Esophagus (tissue), 2 donors: Measurements from ENCODE around the gene PRRC2B. TPM values are rescaled to one million over a fixed set of nuclear protein-coding genes. Genes with fewer than 3 reads are reported as not detected.

Experiments
- H3K27ac ChIP-seq, 2 donors: one replicate each; pipeline ENCODE4 v1.5.1; 2013; ENCODE audit warnings: low read depth in 2 of 2, mild to moderate bottlenecking in 2 of 2, inconsistent platforms in 1 of 2, low read length in 1 of 2, moderate library complexity in 1 of 2
- H3K27me3 ChIP-seq, 2 donors: one replicate each; pipeline ENCODE4 v1.6.1; 2013; ENCODE audit warnings: low read length in 2 of 2, control low read depth in 1 of 2, mild to moderate bottlenecking in 1 of 2; ENCODE audit not compliant: insufficient read depth in 2 of 2, control insufficient read depth in 1 of 2
- H3K36me3 ChIP-seq, 2 donors: one replicate each; pipeline ENCODE4 v1.6.1; 2013; ENCODE audit warnings: low read length in 1 of 2; ENCODE audit not compliant: control insufficient read depth in 2 of 2, insufficient read depth in 2 of 2
- H3K4me1 ChIP-seq, 2 donors: one replicate each; pipeline ENCODE4 v1.6.1; 2013; ENCODE audit warnings: low read length in 1 of 2; ENCODE audit not compliant: control insufficient read depth in 2 of 2, insufficient read depth in 2 of 2
- H3K4me3 ChIP-seq, 2 donors: one replicate each; pipeline ENCODE4 v1.5.1; 2013; ENCODE audit warnings: low read length in 2 of 2, mild to moderate bottlenecking in 2 of 2, low read depth in 1 of 2, moderate library complexity in 1 of 2
- H3K9me3 ChIP-seq, 2 donors: one replicate each; pipeline ENCODE4 v1.6.1; 2013; ENCODE audit warnings: mild to moderate bottlenecking in 2 of 2, low read depth in 1 of 2, low read length in 1 of 2, moderate library complexity in 1 of 2; ENCODE audit not compliant: control insufficient read depth in 2 of 2, insufficient read depth in 1 of 2
- WGBS, 2 donors: extraction: QIAGEN DNeasy Blood & Tissue Kit; methylation state at CpG; one replicate each; pipeline ENCODE4 v1.1.7; 2013; 5-methylcytosine and 5-hydroxymethylcytosine counted together
- polyA plus RNA-seq, 2 donors: library from polyadenylated mRNA; stranded (reverse); fragments of 200-250 nt; gene quantifications; one replicate each; pipeline ENCODE4 v1.2.3, GENCODE V29; 2013
- donor health status: healthy with polysubstance abuse.
- donor health status: Bipolar disorder and iron deficiency.

The PRRC2B gene
- polyA plus RNA-seq, 2 donors = 26.8 to 60.0 TPM

GRCh38 chr9:131485728-131486422 is 92.0 kb downstream of the PRRC2B start:
- 67 to 82% methylated on average over 19 of the region's 19 CpGs for WGBS, 2 donors
- Histone ChIP-seq H3K4me1 (peaks cover 2 to 10% of the 10 kb centered on the region in 2 donors), H3K27me3 (no peaks in the 10 kb centered on the region), H3K36me3 (peaks cover 29 to 82% of the 10 kb centered on the region in 2 donors), H3K9me3 (no peaks in the 10 kb centered on the region), H3K4me3 (no peak overlapping the region), H3K27ac (peak overlapping the region in 1 of 2 donors; percentile 40)

- 75 to 89% methylated on average over 9 of the region's 9 CpGs for WGBS, 2 donors
- no peak overlapping the region for H3K27ac ChIP-seq
- H3K9me3 ChIP-seq = no peaks in the 10 kb centered on the region
- peaks cover 35 to 87% of the 10 kb centered on the region in 2 donors for H3K36me3 ChIP-seq
- peaks cover 2 to 6% of the 10 kb centered on the region in 2 donors for H3K4me1 ChIP-seq
- no peaks in the 10 kb centered on the region for H3K27me3 ChIP-seq
- H3K4me3 ChIP-seq = no peak overlapping the region
These were observed 93.1 kb downstream of the PRRC2B start for GRCh38 chr9:131487001-131487400.

DNA sequence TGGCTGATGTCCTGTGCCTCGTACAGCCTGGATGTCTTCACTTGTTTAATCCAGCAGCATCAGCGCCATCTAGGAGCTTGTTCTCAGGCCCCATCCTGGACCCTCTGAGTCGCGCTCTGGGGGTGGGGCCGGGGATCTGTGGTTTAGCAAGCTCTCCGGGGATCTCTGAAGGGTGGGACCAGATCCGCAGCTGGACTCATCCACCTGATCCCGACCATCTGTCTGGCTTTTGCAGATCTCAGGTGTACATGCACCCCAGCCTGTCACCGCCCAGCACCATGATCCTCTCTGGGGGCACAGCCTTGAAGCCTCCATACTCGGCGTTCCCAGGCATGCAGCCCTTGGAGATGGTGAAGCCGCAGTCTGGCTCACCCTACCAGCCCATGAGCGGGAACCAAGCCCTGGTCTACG is 93.7 kb downstream of the PRRC2B start:
- Histone ChIP-seq H3K9me3 (no peaks in the 10 kb centered on the region), H3K27me3 (no peaks in the 10 kb centered on the region), H3K4me3 (no peak overlapping the region), H3K36me3 (peaks cover 40 to 87% of the 10 kb centered on the region in 2 donors), H3K4me1 (peaks cover 0 to 6% of the 10 kb centered on the region in 2 donors), H3K27ac (no peak overlapping the region)
- WGBS, 2 donors = 78 to 85% methylated on average over 14 of the region's 14 CpGs

DNA sequence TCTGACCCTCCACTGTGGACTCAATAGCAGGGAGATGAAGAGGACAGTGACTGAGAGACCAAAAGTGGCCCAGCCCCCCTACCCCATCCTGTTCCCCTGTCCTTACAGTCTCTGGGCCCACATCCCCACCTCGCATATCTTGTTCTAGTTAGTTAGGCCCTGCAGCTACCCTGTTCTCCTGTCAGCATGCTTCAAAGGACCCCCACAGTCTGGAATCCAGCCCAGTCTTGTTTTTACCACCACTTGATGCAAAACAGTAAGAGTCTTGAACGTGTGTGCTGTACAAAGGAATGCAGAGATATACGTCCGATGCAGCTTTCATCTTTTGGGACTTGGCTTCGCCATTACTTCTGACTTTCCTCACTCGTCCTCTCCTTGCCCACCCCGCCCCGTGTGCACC is 96.6 kb downstream of the PRRC2B start:
- H3K9me3 ChIP-seq = no peaks in the 10 kb centered on the region
- H3K27me3 ChIP-seq = no peaks in the 10 kb centered on the region
- H3K4me3 ChIP-seq = no peak overlapping the region
- H3K27ac ChIP-seq = no peak overlapping the region
- peaks cover 0 to 3% of the 10 kb centered on the region in 2 donors for H3K4me1 ChIP-seq
- peaks cover 48 to 88% of the 10 kb centered on the region in 2 donors for H3K36me3 ChIP-seq
- 73 to 75% methylated on average over 8 of the region's 8 CpGs for WGBS, 2 donors

DNA sequence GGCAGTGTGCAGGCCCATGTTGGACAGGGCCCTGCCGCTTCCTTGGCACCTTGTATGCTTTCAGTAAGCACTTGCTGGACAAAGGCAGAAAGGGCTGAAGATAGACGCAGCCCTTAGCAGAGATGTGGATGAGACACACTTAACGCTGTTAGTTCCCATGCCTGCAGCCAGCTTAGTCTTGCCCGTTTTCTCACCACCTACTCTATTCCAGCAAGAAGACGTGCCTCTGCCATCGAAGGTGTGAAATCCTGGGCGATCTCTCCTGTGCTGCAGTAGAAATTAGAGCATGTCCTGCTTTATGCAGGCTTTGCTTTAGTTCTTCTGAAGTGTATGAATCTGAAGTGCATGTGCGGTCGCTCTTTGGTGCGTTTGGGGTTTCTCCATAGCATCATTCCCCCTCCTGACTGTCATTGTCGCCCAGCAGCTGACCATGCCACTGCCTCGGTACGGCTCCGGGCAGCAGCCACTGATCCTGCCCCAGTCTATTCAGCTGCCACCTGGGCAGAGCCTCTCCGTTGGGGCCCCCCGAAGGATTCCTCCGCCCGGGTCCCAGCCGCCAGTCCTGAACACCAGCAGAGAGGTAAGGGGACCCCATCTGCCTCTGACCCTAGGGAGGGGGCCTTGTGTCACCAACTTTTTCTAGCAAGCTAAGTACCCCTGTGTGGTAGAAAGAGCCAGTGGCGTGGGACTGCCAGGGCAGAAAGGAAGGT is 97.3 kb downstream of the PRRC2B start:
- Histone ChIP-seq H3K36me3 (peaks cover 51 to 87% of the 10 kb centered on the region in 2 donors), H3K4me1 (no peaks in the 10 kb centered on the region)

GRCh38 chr9:131492070-131492469 is 98.2 kb downstream of the PRRC2B start:
- H3K4me1 ChIP-seq = no peaks in the 10 kb centered on the region
- 85 to 86% methylated on average over 6 of the region's 6 CpGs for WGBS, 2 donors
- H3K4me3 ChIP-seq = no peak overlapping the region
- H3K9me3 ChIP-seq = no peaks in the 10 kb centered on the region
- H3K27ac ChIP-seq = no peak overlapping the region
- no peaks in the 10 kb centered on the region for H3K27me3 ChIP-seq
- peaks cover 51 to 93% of the 10 kb centered on the region in 2 donors for H3K36me3 ChIP-seq

More for the DNA sequence above, 97.3 kb downstream of the PRRC2B start:
- no peaks in the 10 kb centered on the region for H3K9me3 ChIP-seq
- H3K4me3 ChIP-seq = no peak overlapping the region
- no peak overlapping the region for H3K27ac ChIP-seq
- no peaks in the 10 kb centered on the region for H3K27me3 ChIP-seq
- 93 to 96% methylated on average over 20 of the region's 20 CpGs for WGBS, 2 donors

DNA sequence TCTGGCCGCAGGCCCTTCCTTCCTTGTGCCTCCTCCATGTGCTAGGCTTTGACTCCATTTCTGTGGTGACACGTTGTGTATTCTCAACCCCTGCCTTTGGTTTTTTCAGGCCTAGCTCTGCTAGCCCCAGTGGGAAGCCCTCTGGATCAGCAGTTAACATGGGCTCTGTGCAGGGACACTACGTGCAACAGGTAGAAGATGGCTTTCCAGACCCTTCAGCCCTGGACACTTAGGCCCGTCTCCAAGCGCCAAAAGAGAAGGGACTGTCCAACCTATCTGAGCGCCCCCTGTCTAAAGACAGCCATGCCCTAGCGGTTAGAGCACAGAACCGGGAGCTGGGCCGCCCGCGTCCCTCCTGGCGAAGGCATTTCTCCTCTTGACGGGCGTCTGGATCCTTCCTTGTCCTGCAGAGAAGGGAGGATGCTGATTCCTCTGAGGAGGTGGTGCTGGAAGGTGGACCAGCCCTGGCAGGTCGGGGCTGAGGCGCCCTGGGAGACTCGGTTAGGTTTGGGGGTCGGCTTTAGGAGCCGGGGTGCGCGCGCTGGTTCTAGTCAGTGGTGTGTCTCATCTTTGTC is 100.5 kb downstream of the PRRC2B start:
- Histone ChIP-seq H3K4me1 (no peaks in the 10 kb centered on the region), H3K27me3 (no peaks in the 10 kb centered on the region), H3K36me3 (peaks cover 45 to 88% of the 10 kb centered on the region in 2 donors), H3K4me3 (no peak overlapping the region), H3K27ac (no peak overlapping the region), H3K9me3 (no peaks in the 10 kb centered on the region)
- WGBS, 2 donors = 89 to 91% methylated on average over 22 of the region's 22 CpGs

- WGBS, 2 donors = 86% methylated on average over 22 of the region's 22 CpGs
- Histone ChIP-seq H3K36me3 (peaks cover 41 to 79% of the 10 kb centered on the region in 2 donors), H3K27ac (no peak overlapping the region), H3K4me3 (no peak overlapping the region), H3K9me3 (no peaks in the 10 kb centered on the region), H3K27me3 (no peaks in the 10 kb centered on the region), H3K4me1 (peaks cover 0 to under 1% of the 10 kb centered on the region in 2 donors)
These were observed 101.9 kb downstream of the PRRC2B start for GRCh38 chr9:131495785-131496184.

DNA sequence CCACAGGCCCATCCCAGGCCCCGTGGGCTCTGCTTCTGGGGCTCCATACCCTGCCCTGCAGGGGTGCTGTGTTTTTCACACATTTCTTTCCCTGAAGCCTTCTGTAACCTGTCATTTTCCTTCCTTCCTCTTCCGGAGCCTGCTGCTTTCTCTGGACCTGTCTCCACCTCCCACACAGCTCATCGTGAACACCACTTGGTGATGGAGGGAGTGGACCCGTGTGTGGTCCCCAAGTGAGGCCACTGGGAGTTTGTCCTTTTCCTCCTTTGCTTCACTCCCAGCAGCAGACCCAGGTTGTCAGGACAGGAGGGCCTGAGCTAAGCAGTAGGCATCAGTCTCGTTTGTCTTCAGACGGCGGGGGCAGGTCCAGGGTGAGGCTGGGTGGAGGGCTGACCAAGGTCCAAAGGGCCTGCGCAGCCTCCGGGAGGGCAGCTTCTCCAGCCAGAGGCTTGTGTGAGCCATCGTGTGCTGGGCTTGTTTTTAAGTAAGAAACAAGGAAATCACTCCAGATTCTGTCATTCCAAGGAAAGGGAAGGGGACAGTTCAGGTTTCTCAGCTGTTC is 103.0 kb downstream of the PRRC2B start:
- 69 to 80% methylated on average over 10 of the region's 10 CpGs for WGBS, 2 donors
- Histone ChIP-seq H3K27me3 (no peaks in the 10 kb centered on the region), H3K36me3 (peaks cover 30 to 69% of the 10 kb centered on the region in 2 donors), H3K9me3 (no peaks in the 10 kb centered on the region), H3K27ac (no peak overlapping the region), H3K4me1 (peaks cover 3% of the 10 kb centered on the region in 2 donors), H3K4me3 (no peak overlapping the region)
